HEK293 (cell line): ENCODE data around the gene FAM43A.

ENCODE experiments used
- BCL6B ChIP-seq: fragments of 450-650 bp; formaldehyde crosslinking; IDR thresholded peaks from 2 replicates; pipeline ENCODE4 v1.5.1; 2017; ENCODE audit warnings: missing biosample characterization, missing genetic modification characterization
- GLI4 ChIP-seq: fragments of 450-650 bp; formaldehyde crosslinking; IDR thresholded peaks from 2 replicates; pipeline ENCODE4 v1.5.1; 2016; ENCODE audit warnings: missing biosample characterization, missing genetic modification characterization
- GLIS2 ChIP-seq: fragments of 450-650 bp; formaldehyde crosslinking; IDR thresholded peaks from 2 replicates; pipeline ENCODE4 v1.5.1; 2016; ENCODE audit warnings: missing biosample characterization, missing genetic modification characterization
- IKZF3 ChIP-seq: fragments of 450-650 bp; IDR thresholded peaks from 2 replicates; pipeline ENCODE4 v1.5.0; 2018; ENCODE audit warnings: missing biosample characterization, mild to moderate bottlenecking, missing genetic modification characterization, moderate library complexity
- INSM2 ChIP-seq: fragments of 450-650 bp; formaldehyde crosslinking; IDR thresholded peaks from 2 replicates; pipeline ENCODE4 v1.5.1; 2016; ENCODE audit warnings: missing biosample characterization, missing genetic modification characterization
- KLF7 ChIP-seq: fragments of 450-650 bp; formaldehyde crosslinking; IDR thresholded peaks from 2 replicates; pipeline ENCODE4 v1.5.1; 2016; ENCODE audit warnings: missing biosample characterization, missing genetic modification characterization, borderline replicate concordance
- OSR2 ChIP-seq: fragments of 450-650 bp; formaldehyde crosslinking; IDR thresholded peaks from 2 replicates; pipeline ENCODE4 v1.5.1; 2016; ENCODE audit warnings: missing biosample characterization, missing genetic modification characterization
- SALL2 ChIP-seq: fragments of 450-650 bp; formaldehyde crosslinking; IDR thresholded peaks from 2 replicates; pipeline ENCODE4 v1.5.0; 2017; ENCODE audit warnings: missing biosample characterization, mild to moderate bottlenecking, missing genetic modification characterization, borderline replicate concordance
- TRIM28 ChIP-seq: IDR thresholded peaks from 2 replicates; pipeline ENCODE4 v1.6.1; 2011; ENCODE audit warnings: low read length, control low read depth, borderline replicate concordance
- ZBTB20 ChIP-seq: fragments of 450-650 bp; formaldehyde crosslinking; IDR thresholded peaks from 2 replicates; pipeline ENCODE4 v1.5.1; 2016; ENCODE audit warnings: missing biosample characterization, missing genetic modification characterization
- ZNF174 ChIP-seq: fragments of 450-650 bp; formaldehyde crosslinking; IDR thresholded peaks from 2 replicates; pipeline ENCODE4 v1.5.0; 2017; ENCODE audit warnings: missing biosample characterization, mild to moderate bottlenecking, missing genetic modification characterization
- ZNF2 ChIP-seq: fragments of 450-650 bp; formaldehyde crosslinking; IDR thresholded peaks from 2 replicates; pipeline ENCODE4 v1.5.1; 2016; ENCODE audit warnings: missing biosample characterization, missing genetic modification characterization
- ZNF214 ChIP-seq: fragments of 450-650 bp; formaldehyde crosslinking; IDR thresholded peaks from 2 replicates; pipeline ENCODE4 v1.5.1; 2017; ENCODE audit warnings: missing biosample characterization, mild to moderate bottlenecking, missing genetic modification characterization, borderline replicate concordance
- ZNF366 ChIP-seq: fragments of 450-650 bp; formaldehyde crosslinking; conservative IDR thresholded peaks from 2 replicates; pipeline ENCODE4 v1.5.1; 2016; ENCODE audit warnings: missing biosample characterization, missing genetic modification characterization
- ZNF433 ChIP-seq: fragments of 450-650 bp; formaldehyde crosslinking; IDR thresholded peaks from 2 replicates; pipeline ENCODE4 v1.5.1; 2016; ENCODE audit warnings: missing biosample characterization, missing genetic modification characterization, low read depth
- ZNF513 ChIP-seq: fragments of 450-650 bp; IDR thresholded peaks from 2 replicates; pipeline ENCODE4 v1.5.1; 2018; ENCODE audit warnings: missing biosample characterization, missing genetic modification characterization
- ZNF596 ChIP-seq: fragments of 450-650 bp; IDR thresholded peaks from 2 replicates; pipeline ENCODE4 v1.5.0; 2018; ENCODE audit warnings: missing biosample characterization, mild to moderate bottlenecking, missing genetic modification characterization, moderate library complexity
- ZNF660 ChIP-seq: fragments of 450-650 bp; IDR thresholded peaks from 2 replicates; pipeline ENCODE4 v1.5.1; 2018; ENCODE audit warnings: missing biosample characterization, mild to moderate bottlenecking, missing genetic modification characterization
- ZNF692 ChIP-seq: fragments of 450-650 bp; formaldehyde crosslinking; IDR thresholded peaks from 2 replicates; pipeline ENCODE4 v1.5.1; 2016; ENCODE audit warnings: missing biosample characterization, missing genetic modification characterization
- TF ChIP-seq, protein P1 (sequence below): fragments of 450-650 bp; formaldehyde crosslinking; IDR thresholded peaks from 2 replicates; pipeline ENCODE4 v1.5.0; 2017; ENCODE audit warnings: missing biosample characterization, missing genetic modification characterization, borderline replicate concordance

The FAM43A gene

GRCh38 chr3:194685718-194686413 is at the start of gene FAM43A (continued):
- TF ChIP-seq GLIS2 (tag by site-specific recombination), result no peak
- no peak for TF ChIP-seq ZNF433 (tag by site-specific recombination)
- TF ChIP-seq ZNF174 (tag by site-specific recombination), result no peak
- TF ChIP-seq ZNF366, result no peak; the same call in none of the 2 replicates
- no peak for TF ChIP-seq TRIM28
- TF ChIP-seq OSR2 (tag by site-specific recombination), result no peak
- no peak for TF ChIP-seq ZNF214
- TF ChIP-seq ZNF513 (tag by site-specific recombination), result peak; percentile 60
- no peak for TF ChIP-seq ZNF596
- TF ChIP-seq ZNF692, result peak; percentile 79; the same call in 1 of the 2 replicates
- TF ChIP-seq INSM2 (tag by site-specific recombination), result peak; percentile 25; the same call in 1 of the 2 replicates
- peak; percentile 37 for TF ChIP-seq IKZF3 (tag by site-specific recombination)
- TF ChIP-seq SALL2 (tag by site-specific recombination), result no peak
- TF ChIP-seq, protein P1, sequence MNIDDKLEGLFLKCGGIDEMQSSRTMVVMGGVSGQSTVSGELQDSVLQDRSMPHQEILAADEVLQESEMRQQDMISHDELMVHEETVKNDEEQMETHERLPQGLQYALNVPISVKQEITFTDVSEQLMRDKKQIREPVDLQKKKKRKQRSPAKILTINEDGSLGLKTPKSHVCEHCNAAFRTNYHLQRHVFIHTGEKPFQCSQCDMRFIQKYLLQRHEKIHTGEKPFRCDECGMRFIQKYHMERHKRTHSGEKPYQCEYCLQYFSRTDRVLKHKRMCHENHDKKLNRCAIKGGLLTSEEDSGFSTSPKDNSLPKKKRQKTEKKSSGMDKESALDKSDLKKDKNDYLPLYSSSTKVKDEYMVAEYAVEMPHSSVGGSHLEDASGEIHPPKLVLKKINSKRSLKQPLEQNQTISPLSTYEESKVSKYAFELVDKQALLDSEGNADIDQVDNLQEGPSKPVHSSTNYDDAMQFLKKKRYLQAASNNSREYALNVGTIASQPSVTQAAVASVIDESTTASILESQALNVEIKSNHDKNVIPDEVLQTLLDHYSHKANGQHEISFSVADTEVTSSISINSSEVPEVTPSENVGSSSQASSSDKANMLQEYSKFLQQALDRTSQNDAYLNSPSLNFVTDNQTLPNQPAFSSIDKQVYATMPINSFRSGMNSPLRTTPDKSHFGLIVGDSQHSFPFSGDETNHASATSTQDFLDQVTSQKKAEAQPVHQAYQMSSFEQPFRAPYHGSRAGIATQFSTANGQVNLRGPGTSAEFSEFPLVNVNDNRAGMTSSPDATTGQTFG (tag by site-specific recombination), result no peak
- peak; percentile 97 for TF ChIP-seq ZNF2 (tag by site-specific recombination)
- peak; percentile 81 for TF ChIP-seq ZBTB20 (tag by site-specific recombination)
- TF ChIP-seq GLI4 (tag by site-specific recombination), result peak; percentile 34; the same call in 1 of the 2 replicates
- peak; percentile 96 for TF ChIP-seq ZNF660 (tag by site-specific recombination)
- TF ChIP-seq KLF7 (tag by site-specific recombination), result no peak
- TF ChIP-seq BCL6B, result no peak
